Brain microvascular endothelial cell (primary cell): Measurements from ENCODE around the gene MYO6.

Source experiments
- DNase-seq: peaks from one replicate; pipeline ENCODE4 v3.0.0-alpha.2; 2020
- H3K27ac ChIP-seq: fragments of 250-450 bp; sonication (Bioruptor Pico); 2 replicates; pipeline ENCODE4 v1.5.1; 2020; ENCODE audit warnings: mild to moderate bottlenecking, moderate library complexity
- H3K27me3 ChIP-seq: fragments of 250-450 bp; sonication (Bioruptor Pico); replicated peaks from 2 replicates; pipeline ENCODE4 v1.5.1; 2020; ENCODE audit warnings: mild to moderate bottlenecking
- H3K36me3 ChIP-seq: fragments of 250-450 bp; sonication (Bioruptor Pico); replicated peaks from 2 replicates; pipeline ENCODE4 v1.5.1; 2020; ENCODE audit warnings: mild to moderate bottlenecking
- H3K4me3 ChIP-seq: 2 replicates; pipeline ENCODE4 v1.5.1; 2011; ENCODE audit warnings: low read depth, mild to moderate bottlenecking, control low read depth, low read length, moderate library complexity
- CTCF ChIP-seq: IDR thresholded peaks from 2 replicates; pipeline ENCODE4 v1.5.1; 2011; ENCODE audit warnings: low read depth, mild to moderate bottlenecking, moderate library complexity, low read length, control low read depth, inconsistent platforms; ENCODE audit errors: missing control alignments
- in situ Hi-C: cut with HindIII; loops from 2 replicates; pipeline ENCODE4 v1.10.0; 2017; ENCODE audit warnings: low sequenced_read_pairs, low pct_ligation_motif_present

The MYO6 gene

GRCh38 chr6:75735491-75736186 lies 13.4 kb upstream of the MYO6 start:
- Histone ChIP-seq H3K4me3 (no peak overlapping the region), H3K36me3 (no peaks in the 10 kb centered on the region), H3K27me3 (no peaks in the 10 kb centered on the region), H3K27ac (no peak overlapping the region)
- DNase-seq: no peak
- in situ Hi-C loops: no loop called here
- no peak for TF ChIP-seq CTCF

- Histone ChIP-seq H3K27me3 (no peaks in the 10 kb centered on the region), H3K4me3 (no peak overlapping the region), H3K36me3 (no peaks in the 10 kb centered on the region), H3K27ac (no peak overlapping the region)
- no peak for DNase-seq
- TF ChIP-seq CTCF: no peak
- in situ Hi-C loops: no loop called here
Observed at GRCh38 chr6:75743971-75744370, 5.1 kb upstream of the MYO6 start.

- no peaks in the 10 kb centered on the region for H3K36me3 ChIP-seq
- in situ Hi-C loops: no loop called here
- no peaks in the 10 kb centered on the region for H3K27me3 ChIP-seq
- H3K4me3 ChIP-seq: no peak overlapping the region
- H3K27ac ChIP-seq: no peak overlapping the region
- TF ChIP-seq CTCF: no peak
- DNase-seq: no peak
Observed at GRCh38 chr6:75745404-75745803, 3.6 kb upstream of the MYO6 start.

GRCh38 chr6:75746221-75746620 lies 2.8 kb upstream of the MYO6 start:
- in situ Hi-C loops: no loop called here

GRCh38 chr6:75747152-75747992 lies 1.7 kb upstream of the MYO6 start:
- no peak for TF ChIP-seq CTCF
- Histone ChIP-seq H3K27me3 (no peaks in the 10 kb centered on the region), H3K36me3 (no peaks in the 10 kb centered on the region), H3K4me3 (no peak overlapping the region), H3K27ac (no peak overlapping the region)
- in situ Hi-C loops: no loop called here
- DNase-seq: no peak

More at GRCh38 chr6:75746221-75746620, 2.8 kb upstream of the MYO6 start:
- H3K4me3 ChIP-seq: no peak overlapping the region
- no peaks in the 10 kb centered on the region for H3K27me3 ChIP-seq
- no peak for DNase-seq
- no peaks in the 10 kb centered on the region for H3K36me3 ChIP-seq
- no peak for TF ChIP-seq CTCF
- no peak overlapping the region for H3K27ac ChIP-seq
